Keratinocyte (primary cell): ENCODE measurements around the gene ABCC6. TPM values are rescaled to one million over a fixed set of nuclear protein-coding genes. Genes with fewer than 3 reads are reported as not detected.
"Not testable (repeated sequence)": the region's sequence is repeated elsewhere in the genome, so short reads cannot be mapped to it uniquely, and the experiment has no call there.

Experiments
- DNase-seq: peaks from one replicate; pipeline ENCODE4 v3.0.0-alpha.2; 2011; ENCODE audit warnings: low read depth, missing footprints, low spot score
- FAIRE-seq: peaks from 2 replicates; lab custom pipeline; 2011; peaks lifted over from hg19 to GRCh38; lab: Jason Lieb, UNC
- H2AFZ ChIP-seq: 2 replicates; pipeline ENCODE4 v1.6.0; 2012; ENCODE audit warnings: low read length, control low read depth, inconsistent platforms; ENCODE audit not compliant: control insufficient read depth
- H3K27ac ChIP-seq: 2 replicates; pipeline ENCODE4 v1.5.1; 2011; ENCODE audit warnings: low read length; ENCODE audit not compliant: control insufficient read depth, insufficient read depth
- H3K27me3 ChIP-seq: 3 replicates; pipeline ENCODE4 v1.6.0; 2011; ENCODE audit warnings: low read length; ENCODE audit not compliant: control insufficient read depth, insufficient read depth; ENCODE audit errors: extremely low read depth
- H3K36me3 ChIP-seq, 2 experiments: 2 replicates in 1 of 2; 3 replicates in 1 of 2; pipeline ENCODE4 v1.5.1; 2011; ENCODE audit warnings: low read length in 2 of 2, mild to moderate bottlenecking in 1 of 2; ENCODE audit not compliant: control insufficient read depth in 2 of 2, insufficient read depth in 2 of 2; ENCODE audit errors: extremely low read depth in 1 of 2
- H3K4me1 ChIP-seq: 3 replicates; pipeline ENCODE4 v1.5.1; 2011; ENCODE audit warnings: low read length; ENCODE audit not compliant: control insufficient read depth, insufficient read depth; ENCODE audit errors: extremely low read depth
- H3K4me2 ChIP-seq: 3 replicates; pipeline ENCODE4 v1.6.0; 2011; ENCODE audit warnings: low read depth, low read length; ENCODE audit not compliant: control insufficient read depth, insufficient read depth; ENCODE audit errors: extremely low read depth
- H3K4me3 ChIP-seq, 3 experiments: fragments of 200-600 bp in 1 of 3; sonication (generic) in 1 of 3; 2 replicates in 2 of 3; 3 replicates in 1 of 3; pipeline ENCODE4 v1.5.1; 2011 to 2016; ENCODE audit warnings: low read length in 3 of 3, mild to moderate bottlenecking in 3 of 3, control low read depth in 2 of 3, inconsistent platforms in 1 of 3, low read depth in 1 of 3, mixed read lengths in 1 of 3, mixed run types in 1 of 3, moderate library complexity in 1 of 3; ENCODE audit not compliant: control insufficient read depth in 2 of 3, insufficient read depth in 2 of 3; ENCODE audit errors: extremely low read depth in 1 of 3
- H3K79me2 ChIP-seq: 2 replicates; pipeline ENCODE4 v1.6.0; 2012; ENCODE audit warnings: low read length; ENCODE audit not compliant: control insufficient read depth, insufficient read depth
- H3K9ac ChIP-seq: 3 replicates; pipeline ENCODE4 v1.6.0; 2011; ENCODE audit warnings: low read length; ENCODE audit not compliant: control insufficient read depth, insufficient read depth; ENCODE audit errors: extremely low read depth
- H3K9me1 ChIP-seq: 3 replicates; pipeline ENCODE4 v1.6.0; 2011; ENCODE audit warnings: low read length; ENCODE audit not compliant: control insufficient read depth, insufficient read depth; ENCODE audit errors: extremely low read depth
- H3K9me3 ChIP-seq: 2 replicates; pipeline ENCODE4 v1.5.1; 2012; ENCODE audit warnings: low read depth, low read length; ENCODE audit not compliant: control insufficient read depth
- H4K20me1 ChIP-seq: 3 replicates; pipeline ENCODE4 v1.6.0; 2011; ENCODE audit warnings: low read length; ENCODE audit not compliant: control insufficient read depth, insufficient read depth; ENCODE audit errors: extremely low read depth
- CTCF ChIP-seq, 3 experiments: IDR thresholded peaks in 1 of 3; conservative IDR thresholded peaks in 1 of 3; optimal IDR thresholded peaks in 1 of 3; 2 replicates in 2 of 3; 3 replicates in 1 of 3; pipeline versions ENCODE3 to v1.5.1; 2011; ENCODE audit warnings: low read length in 3 of 3, mild to moderate bottlenecking in 3 of 3, moderate library complexity in 2 of 3, control low read depth in 1 of 3, inconsistent platforms in 1 of 3; ENCODE audit not compliant: insufficient read depth in 2 of 3; ENCODE audit errors: extremely low read depth in 1 of 3
- EZH2 ChIP-seq: IDR thresholded peaks from one replicate; pipeline ENCODE4 v1.6.1; 2012; ENCODE audit warnings: inconsistent platforms, mild to moderate bottlenecking, low read length, moderate library complexity
- dilution Hi-C: fragments of 300-500 bp; cut with MboI; formaldehyde crosslinking; loops from one replicate; pipeline ENCODE4 v1.7.0; 2020; ENCODE audit warnings: low sequenced_read_pairs; ENCODE audit not compliant: extremely low pct_ligation_motif_present
- polyA plus RNA-seq, 5 experiments: library from polyadenylated mRNA; depleted of rRNA in 3 of 5; stranded (reverse) in 3 of 5; stranded (forward) in 1 of 5; unstranded in 1 of 5; fragments of >200 nt; gene quantifications; 1 replicate in 1 of 5; 2 replicates in 3 of 5; 3 replicates in 1 of 5; pipeline versions ENCODE4 v1.2.1 to v1.2.3, GENCODE V29; 2011 to 2012; ENCODE audit warnings: missing spikeins in 2 of 5, low read depth in 1 of 5, low replicate concordance in 1 of 5

Gene ABCC6
- polyA plus RNA-seq, 1 donor (not counting 4 experiments of a cell fraction or from before 2014, with no cell fraction given) = not detected

- Histone ChIP-seq H3K9me1 (no peaks in the 10 kb centered on the region), H3K9ac (no peak overlapping the region), H2AFZ (no peak overlapping the region), H4K20me1 (no peaks in the 10 kb centered on the region), H3K4me3 (no peak overlapping the region), H3K79me2 (no peaks in the 10 kb centered on the region), H3K36me3 (no peaks in the 10 kb centered on the region), H3K9me3 (peaks cover 5% of the 10 kb centered on the region), H3K27ac (no peak overlapping the region), H3K4me1 (no peaks in the 10 kb centered on the region), H3K4me2 (no peak overlapping the region), H3K27me3 (no peaks in the 10 kb centered on the region)
- TF ChIP-seq CTCF (optimal IDR thresholded peaks at IDR 0.05 in 1 of 3, IDR thresholded peaks at IDR 0.05 in 1 of 3, conservative IDR thresholded peaks at IDR 0.05 in 1 of 3; ENCODE audit: extremely low read depth in 1 of 3, insufficient read depth in 2 of 3, low read length in 3 of 3) (no peak), EZH2 (no peak)
- DNase-seq (no peak), FAIRE-seq (no peak)
- dilution Hi-C loops = no loop called here
Measured at GRCh38 chr16:16163109-16163508, 60.2 kb downstream of the ABCC6 start.

- Histone ChIP-seq H3K79me2 (no peaks in the 10 kb centered on the region), H3K9me3 (peaks cover 5% of the 10 kb centered on the region), H3K36me3 (no peaks in the 10 kb centered on the region), H3K4me1 (no peaks in the 10 kb centered on the region), H4K20me1 (no peaks in the 10 kb centered on the region), H3K9me1 (no peaks in the 10 kb centered on the region), H3K4me3 (no peak overlapping the region), H3K4me2 (no peak overlapping the region), H3K27me3 (no peaks in the 10 kb centered on the region), H3K9ac (no peak overlapping the region), H3K27ac (no peak overlapping the region), H2AFZ (no peak overlapping the region)
- FAIRE-seq (no peak), DNase-seq (no peak)
- TF ChIP-seq EZH2 = no peak
- no peak for TF ChIP-seq CTCF (optimal IDR thresholded peaks at IDR 0.05 in 1 of 3, IDR thresholded peaks at IDR 0.05 in 1 of 3, conservative IDR thresholded peaks at IDR 0.05 in 1 of 3; ENCODE audit: extremely low read depth in 1 of 3, insufficient read depth in 2 of 3, low read length in 3 of 3)
- dilution Hi-C loops = no loop called here
Measured at GRCh38 chr16:16162591-16162990, 60.7 kb downstream of the ABCC6 start.

GRCh38 chr16:16161840-16162239, 61.5 kb downstream of the ABCC6 start:
- H4K20me1 ChIP-seq, H3K27me3 ChIP-seq, DNase-seq, H3K9ac ChIP-seq, H3K4me2 ChIP-seq, H3K9me3 ChIP-seq, FAIRE-seq, H3K4me1 ChIP-seq, dilution Hi-C loops, H3K4me3 ChIP-seq, H3K9me1 ChIP-seq, H2AFZ ChIP-seq, H3K27ac ChIP-seq, H3K79me2 ChIP-seq, H3K36me3 ChIP-seq: not testable (repeated sequence)
